GM12891 (cell line): Measurements from ENCODE around the gene PMF1.

Experiments used
- POLR2A ChIP-seq: IDR thresholded peaks from 2 replicates; pipeline ENCODE4 v1.6.1; 2011; ENCODE audit warnings: low read depth, low read length, control low read depth
- TAF1 ChIP-seq: IDR thresholded peaks from 2 replicates; pipeline ENCODE4 v1.6.1; 2011; ENCODE audit warnings: low read depth, low read length, control low read depth

- TF ChIP-seq TAF1 (no peak), POLR2A (no peak)
Observed at GRCh38 chr1:156203331-156203730, 9.5 kb upstream of the PMF1 start.
